B cell (primary cell): ENCODE measurements around the gene ITSN1. TPM values are rescaled to one million over a fixed set of nuclear protein-coding genes. Genes with fewer than 3 reads are reported as not detected.

ENCODE experiments used
- ATAC-seq: fragments of 200-7000 bp; cut with Tn5 transposase; one replicate; pipeline ENCODE4 v1.10.0; 2021; ENCODE audit warnings: low read depth, mild to moderate bottlenecking, moderate number of reproducible peaks, moderate library complexity
- CTCF ChIA-PET: fragments of 350-600 bp; sonication (Branson Sonifier 250); formaldehyde crosslinking; loops from one replicate; lab custom pipeline; 2021; ENCODE audit warnings: antibody characterized with exemption, inconsistent platforms; lab: Charles Lee
- POLR2A ChIA-PET: fragments of 350-600 bp; sonication (Branson Sonifier 250); formaldehyde crosslinking; loops from one replicate; lab custom pipeline; 2021; ENCODE audit warnings: antibody characterized with exemption; lab: Charles Lee
- DNase-seq: peaks from one replicate; pipeline ENCODE4 v3.0.0; 2013
- H2AFZ ChIP-seq: 2 replicates; pipeline ENCODE4 v1.6.1; 2012; ENCODE audit warnings: mild to moderate bottlenecking, low read depth, low read length; ENCODE audit not compliant: insufficient read depth, poor library complexity, severe bottlenecking
- H3K27ac ChIP-seq, 2 donors: 1 replicate in 1 of 2; 2 replicates in 1 of 2; pipeline ENCODE4 v1.5.1; 2012 to 2013; ENCODE audit warnings: low read length in 2 of 2, mild to moderate bottlenecking in 2 of 2, moderate library complexity in 1 of 2
- H3K27me3 ChIP-seq, 4 experiments: fragments of 200-600 bp in 1 of 4; sonication (generic) in 1 of 4; replicated peaks in 1 of 4; 1 replicate in 2 of 4; 2 replicates in 2 of 4; pipeline versions ENCODE4 v1.6.1 to v1.7.0; 2013 to 2016; ENCODE audit warnings: low read length in 3 of 4, mild to moderate bottlenecking in 2 of 4, mixed read lengths in 1 of 4, moderate library complexity in 1 of 4; ENCODE audit not compliant: insufficient read depth in 4 of 4, control insufficient read depth in 3 of 4; ENCODE audit errors: control extremely low read depth in 1 of 4
- H3K36me3 ChIP-seq, 2 experiments: replicated peaks in 1 of 2; 1 replicate in 1 of 2; 2 replicates in 1 of 2; pipeline versions ENCODE4 v1.6.1 to v1.7.1; 2013; ENCODE audit warnings: low read length in 1 of 2; ENCODE audit not compliant: insufficient read depth in 2 of 2, control insufficient read depth in 1 of 2; ENCODE audit errors: control extremely low read depth in 1 of 2, extremely low read depth in 1 of 2
- H3K4me1 ChIP-seq, 2 donors: fragments of 200-600 bp in 1 of 2; sonication (generic) in 1 of 2; 1 replicate in 1 of 2; 2 replicates in 1 of 2; pipeline versions ENCODE4 v1.5.1 to v1.6.1; 2013 to 2017; ENCODE audit warnings: low read length in 2 of 2; ENCODE audit not compliant: control insufficient read depth in 2 of 2, insufficient read depth in 2 of 2
- H3K4me2 ChIP-seq: replicated peaks from 2 replicates; pipeline ENCODE3; 2012; ENCODE audit warnings: mild to moderate bottlenecking, low read depth, low read length; ENCODE audit not compliant: poor library complexity, severe bottlenecking
- H3K4me3 ChIP-seq, 5 experiments: fragments of 200-600 bp in 1 of 5; sonication (generic) in 1 of 5; 1 replicate in 3 of 5; 2 replicates in 2 of 5; pipeline versions ENCODE4 v1.5.1 to v1.7.0; 2011 to 2016; ENCODE audit warnings: low read length in 4 of 5, mild to moderate bottlenecking in 4 of 5, low read depth in 2 of 5, control low read depth in 1 of 5, moderate library complexity in 1 of 5; ENCODE audit not compliant: insufficient read depth in 1 of 5; ENCODE audit errors: control extremely low read depth in 1 of 5, extremely low read depth in 1 of 5
- H3K79me2 ChIP-seq: fragments of 200-600 bp; sonication (generic); one replicate; pipeline ENCODE4 v1.6.0; 2016; ENCODE audit warnings: low read length; ENCODE audit not compliant: control insufficient read depth, insufficient read depth
- H3K9ac ChIP-seq: fragments of 200-600 bp; sonication (generic); 2 replicates; pipeline ENCODE4 v1.6.1; 2017; ENCODE audit warnings: mild to moderate bottlenecking, low read length, moderate library complexity
- H3K9me3 ChIP-seq, 3 donors: one replicate each; pipeline versions ENCODE4 v1.6.1 to v1.7.1; 2013; ENCODE audit warnings: low read length in 2 of 3; ENCODE audit not compliant: control insufficient read depth in 2 of 3, insufficient read depth in 1 of 3; ENCODE audit errors: control extremely low read depth in 1 of 3
- H4K20me1 ChIP-seq: 2 replicates; pipeline ENCODE4 v1.6.0; 2012; ENCODE audit warnings: mild to moderate bottlenecking, low read length; ENCODE audit not compliant: insufficient read depth, control insufficient read depth, poor library complexity, severe bottlenecking
- H3K27ac Mint-ChIP-seq: one replicate; pipeline ENCODE4 v1.8.0; 2021; ENCODE audit warnings: mixed read lengths
- H3K27me3 Mint-ChIP-seq: one replicate; pipeline ENCODE4 v1.8.0; 2021; ENCODE audit warnings: mixed read lengths
- H3K4me1 Mint-ChIP-seq: one replicate; pipeline ENCODE4 v1.8.0; 2021; ENCODE audit warnings: mixed read lengths
- H3K4me3 Mint-ChIP-seq: one replicate; pipeline ENCODE4 v1.8.0; 2021; ENCODE audit warnings: mixed read lengths
- H3K9me3 Mint-ChIP-seq: one replicate; pipeline ENCODE4 v1.8.0; 2022; ENCODE audit warnings: mixed read lengths; ENCODE audit not compliant: insufficient read depth
- EZH2 ChIP-seq: IDR thresholded peaks from 2 replicates; pipeline ENCODE4 v1.6.1; 2012; ENCODE audit warnings: borderline replicate concordance, low read depth, mild to moderate bottlenecking, moderate library complexity, low read length; ENCODE audit not compliant: insufficient read depth, poor library complexity, severe bottlenecking
- WGBS: methylation state at CpG from one replicate; pipeline ENCODE4 v1.1.5; 2013; ENCODE audit warnings: missing lambda C conversion rate; ENCODE audit not compliant: insufficient coverage; 5-methylcytosine and 5-hydroxymethylcytosine counted together
- intact Hi-C: fragments of 100-400 bp; cut with micrococcal nuclease; formaldehyde crosslinking; loops from one replicate; pipeline ENCODE4 v1.10.0; 2022
- polyA plus RNA-seq: library from polyadenylated mRNA; depleted of rRNA; stranded (reverse); fragments of >200 nt; gene quantifications from 2 replicates; pipeline ENCODE4 v1.2.3, GENCODE V29; 2012
- total RNA-seq, 2 donors: library from RNA; stranded (reverse); fragments of 120-200 nt in 1 of 2; gene quantifications; 1 replicate in 1 of 2; 2 replicates in 1 of 2; pipeline versions ENCODE4 v1.2.3 to v1.2.4, GENCODE V29; 2013 to 2022
- TF ChIP-seq, protein P1 (sequence below): fragments of 200-600 bp; IDR thresholded peaks from one replicate; pipeline ENCODE4 v1.8.0; 2022; ENCODE audit warnings: antibody characterized with exemption, mild to moderate bottlenecking

Gene ITSN1
- total and polyA plus RNA-seq, 2 donors (not counting 1 experiment from before 2014, with no cell fraction given), result 0.31 to 2.4 TPM

- no peak for ATAC-seq
- H2AFZ ChIP-seq, result no peak overlapping the region
Observed at GRCh38 chr21:33753886-33754285, 111.6 kb downstream of the ITSN1 start.

GRCh38 chr21:33754481-33754880 lies 112.2 kb downstream of the ITSN1 start:
- ChIA-PET POLR2A (no interaction called here), CTCF (no interaction called here)
- Histone ChIP-seq H3K9ac (no peak overlapping the region), H4K20me1 (no peaks in the 10 kb centered on the region), H3K9me3 (no peaks in the 10 kb centered on the region), H3K27me3 (no peaks in the 10 kb centered on the region), H3K4me2 (no peak overlapping the region), H3K27ac (no peak overlapping the region), H2AFZ (no peak overlapping the region), H3K4me3 (no peak overlapping the region), H3K36me3 (no peaks in the 10 kb centered on the region), H3K4me1 (no peaks in the 10 kb centered on the region), H3K79me2 (no peaks in the 10 kb centered on the region)
- no peaks in the 10 kb centered on the region for H3K4me1 Mint-ChIP-seq
- H3K4me3 Mint-ChIP-seq, result no peak overlapping the region
- WGBS, result 100% methylated on average over 2 of the region's 4 CpGs
- no peak for DNase-seq
- ATAC-seq, result no peak
- intact Hi-C loops, result no loop called here
- H3K9me3 Mint-ChIP-seq, result no peaks in the 10 kb centered on the region
- TF ChIP-seq, protein P1, sequence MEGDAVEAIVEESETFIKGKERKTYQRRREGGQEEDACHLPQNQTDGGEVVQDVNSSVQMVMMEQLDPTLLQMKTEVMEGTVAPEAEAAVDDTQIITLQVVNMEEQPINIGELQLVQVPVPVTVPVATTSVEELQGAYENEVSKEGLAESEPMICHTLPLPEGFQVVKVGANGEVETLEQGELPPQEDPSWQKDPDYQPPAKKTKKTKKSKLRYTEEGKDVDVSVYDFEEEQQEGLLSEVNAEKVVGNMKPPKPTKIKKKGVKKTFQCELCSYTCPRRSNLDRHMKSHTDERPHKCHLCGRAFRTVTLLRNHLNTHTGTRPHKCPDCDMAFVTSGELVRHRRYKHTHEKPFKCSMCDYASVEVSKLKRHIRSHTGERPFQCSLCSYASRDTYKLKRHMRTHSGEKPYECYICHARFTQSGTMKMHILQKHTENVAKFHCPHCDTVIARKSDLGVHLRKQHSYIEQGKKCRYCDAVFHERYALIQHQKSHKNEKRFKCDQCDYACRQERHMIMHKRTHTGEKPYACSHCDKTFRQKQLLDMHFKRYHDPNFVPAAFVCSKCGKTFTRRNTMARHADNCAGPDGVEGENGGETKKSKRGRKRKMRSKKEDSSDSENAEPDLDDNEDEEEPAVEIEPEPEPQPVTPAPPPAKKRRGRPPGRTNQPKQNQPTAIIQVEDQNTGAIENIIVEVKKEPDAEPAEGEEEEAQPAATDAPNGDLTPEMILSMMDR, result no peak
- no peak overlapping the region for H3K27ac Mint-ChIP-seq
- H3K27me3 Mint-ChIP-seq, result no peaks in the 10 kb centered on the region

More at GRCh38 chr21:33753886-33754285, 111.6 kb downstream of the ITSN1 start:
- Histone ChIP-seq H4K20me1 (no peaks in the 10 kb centered on the region), H3K4me2 (no peak overlapping the region), H3K79me2 (no peaks in the 10 kb centered on the region), H3K27me3 (no peaks in the 10 kb centered on the region), H3K27ac (no peak overlapping the region), H3K9ac (no peak overlapping the region), H3K4me1 (no peaks in the 10 kb centered on the region), H3K36me3 (no peaks in the 10 kb centered on the region), H3K4me3 (no peak overlapping the region), H3K9me3 (no peaks in the 10 kb centered on the region)
- H3K9me3 Mint-ChIP-seq, result no peaks in the 10 kb centered on the region
- no peak overlapping the region for H3K4me3 Mint-ChIP-seq
- CTCF ChIA-PET, result no interaction called here
- 86% methylated on average over 1 of the region's 1 CpG for WGBS
- H3K4me1 Mint-ChIP-seq, result no peaks in the 10 kb centered on the region
- no peaks in the 10 kb centered on the region for H3K27me3 Mint-ChIP-seq
- TF ChIP-seq, protein P1, result no peak
- TF ChIP-seq EZH2, result no peak
- no peak overlapping the region for H3K27ac Mint-ChIP-seq
- DNase-seq, result no peak
- intact Hi-C loops, result no loop called here
- POLR2A ChIA-PET, result no interaction called here
